Fibroblast of skin of left quadriceps (primary cell): ENCODE results near the gene XYLT2.

Source experiments
- DNase-seq, 2 experiments: peaks; one replicate each; pipeline ENCODE4 v3.0.0-alpha.2; 2013; ENCODE audit warnings: low read depth in 2 of 2

The XYLT2 gene

DNA sequence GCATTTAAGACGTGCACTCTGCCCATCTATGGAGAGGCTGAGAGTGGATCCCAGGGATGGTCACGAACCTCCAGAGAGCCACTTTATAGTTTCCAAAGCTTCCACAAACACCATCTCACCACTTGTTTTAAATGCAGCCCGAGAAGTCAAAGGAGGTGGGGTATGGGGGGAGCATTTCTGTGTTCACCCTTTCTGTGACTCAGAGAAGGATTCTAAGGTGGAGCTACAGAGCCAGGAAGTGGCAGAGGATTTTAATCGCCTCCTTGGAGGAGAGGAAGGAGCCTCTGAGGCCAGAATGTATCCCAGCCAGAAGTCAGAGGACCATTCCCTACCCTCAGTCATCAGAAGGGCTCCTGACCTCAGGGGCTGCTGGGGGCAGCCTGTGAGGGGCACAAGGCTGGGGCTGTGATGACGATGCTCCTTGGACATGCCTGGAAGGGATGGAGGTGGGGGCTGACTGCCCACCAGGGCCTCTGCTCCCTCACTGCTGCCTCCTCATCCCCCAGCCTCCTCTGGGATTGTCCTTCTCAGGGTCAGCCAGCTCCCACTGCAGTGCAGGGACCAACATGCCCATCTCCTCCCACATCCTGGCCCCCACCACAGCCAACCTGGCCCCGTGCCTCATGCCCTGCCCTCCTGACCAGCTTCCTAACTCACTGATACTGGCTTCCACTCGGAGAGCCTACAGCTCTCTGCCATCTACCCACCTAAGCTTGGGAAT lies 2.8 kb downstream of the XYLT2 start:
- no peak for DNase-seq

DNA sequence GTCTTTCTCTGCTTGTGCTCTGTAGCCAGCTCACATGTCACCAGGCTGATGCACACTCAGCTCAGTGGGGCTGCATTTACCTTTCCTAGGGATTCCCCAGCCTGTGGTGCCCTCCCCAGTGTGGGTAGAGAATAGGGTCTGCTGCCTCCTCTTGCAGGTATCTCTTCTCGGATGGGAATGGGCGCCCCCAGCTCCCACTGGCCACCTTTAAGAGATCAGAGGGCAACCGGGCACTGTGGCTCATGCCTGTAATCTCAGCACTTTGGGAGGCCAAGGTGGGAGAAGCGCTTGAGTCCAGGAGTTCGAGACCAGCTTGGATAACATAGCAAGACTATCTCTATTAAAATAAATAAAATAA lies 3.3 kb downstream of the XYLT2 start:
- no peak for DNase-seq

DNA sequence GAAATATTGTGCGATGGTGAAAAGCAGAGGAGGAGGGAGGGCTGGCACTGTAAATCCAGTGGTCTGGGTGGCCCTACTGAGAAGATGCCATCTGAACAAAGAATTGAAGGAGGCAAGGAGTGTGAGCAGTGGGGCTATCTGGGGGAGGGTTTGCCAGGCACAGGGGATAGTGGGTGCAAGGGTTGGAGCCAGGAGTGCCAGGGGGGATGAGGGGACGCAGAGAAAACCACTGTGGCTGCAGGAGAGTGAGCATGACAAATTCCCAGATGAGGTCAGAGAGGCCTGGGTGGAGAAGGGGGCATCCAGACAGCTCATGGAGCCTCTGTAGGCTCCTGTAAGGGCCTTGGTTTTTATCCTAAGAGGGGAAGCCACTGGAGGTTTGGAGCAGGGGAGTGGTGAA lies 4.8 kb downstream of the XYLT2 start:
- DNase-seq: no peak

DNA sequence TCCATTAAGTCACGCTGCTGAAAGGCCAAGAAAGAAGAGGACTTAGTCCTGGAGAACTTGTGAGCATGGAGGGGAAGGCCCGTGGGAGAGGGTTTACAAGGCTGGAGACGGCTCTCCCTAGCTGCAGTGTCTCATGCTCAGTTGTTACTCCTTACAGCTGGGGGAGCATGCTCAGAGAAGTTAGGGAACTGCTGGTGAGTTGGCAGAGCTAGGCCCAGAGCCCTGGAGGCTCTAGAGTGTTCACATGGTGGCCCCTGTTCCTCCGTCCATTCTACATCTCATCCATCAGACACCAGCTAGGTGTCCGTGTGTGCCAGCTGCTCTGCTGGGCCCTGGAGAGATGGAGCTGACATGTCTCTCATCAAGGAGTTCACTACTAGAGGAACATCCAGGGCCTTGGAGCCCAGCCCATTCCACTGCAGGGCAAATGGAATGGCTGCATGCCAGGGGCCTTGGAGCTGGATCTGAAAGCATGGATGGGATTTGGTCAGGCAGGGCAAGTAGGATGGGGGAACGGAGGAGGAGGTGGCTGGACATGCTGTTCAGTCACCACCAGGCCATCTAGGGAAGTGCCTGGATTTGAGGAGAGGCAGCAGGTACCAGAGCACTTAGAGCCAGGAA lies 6.3 kb downstream of the XYLT2 start:
- DNase-seq: no peak

DNA sequence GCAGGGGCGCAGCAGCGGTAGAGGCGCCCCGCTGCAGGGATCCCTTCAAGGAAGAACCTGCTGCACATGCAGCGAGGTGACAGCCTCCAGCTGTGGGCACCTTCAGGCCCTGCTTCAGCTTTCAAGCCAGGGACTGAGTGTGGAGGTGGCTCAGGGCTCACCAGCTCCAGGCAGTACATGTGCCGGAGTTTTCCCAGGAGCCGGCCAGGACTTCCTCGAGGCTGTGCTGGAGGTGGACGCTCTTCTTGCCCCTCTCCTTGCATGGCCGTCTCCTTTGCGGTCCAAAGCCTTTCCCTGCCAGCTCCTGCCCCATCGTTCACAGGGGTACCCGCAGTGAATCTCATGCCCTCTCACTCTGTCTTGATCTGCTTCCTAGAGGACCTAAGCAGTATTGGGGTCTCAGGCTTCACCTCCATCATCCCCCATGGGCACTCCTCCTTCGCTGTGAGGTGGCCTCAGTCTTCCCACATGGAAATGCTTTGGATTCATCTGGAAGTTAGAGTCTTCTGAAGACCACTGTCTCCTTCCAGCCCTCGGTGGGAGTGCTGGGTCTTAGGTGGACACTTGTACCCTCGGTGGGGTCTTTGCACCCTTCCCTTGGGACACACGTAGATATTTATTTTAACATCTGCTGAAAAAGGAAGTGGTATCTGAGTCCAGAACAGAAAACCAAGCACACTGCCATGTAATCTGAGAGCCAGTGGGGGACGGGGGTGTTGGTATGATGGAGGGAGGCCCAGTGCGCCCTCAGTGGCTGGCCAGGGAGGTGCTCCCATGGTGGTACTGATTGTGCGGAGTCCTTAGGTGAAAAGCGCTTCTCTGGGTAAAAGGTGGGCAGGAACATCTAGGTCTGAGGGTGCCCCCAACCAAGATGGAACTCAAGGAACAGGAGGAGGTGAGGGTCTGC lies 7.0 kb downstream of the XYLT2 start:
- no peak for DNase-seq

DNA sequence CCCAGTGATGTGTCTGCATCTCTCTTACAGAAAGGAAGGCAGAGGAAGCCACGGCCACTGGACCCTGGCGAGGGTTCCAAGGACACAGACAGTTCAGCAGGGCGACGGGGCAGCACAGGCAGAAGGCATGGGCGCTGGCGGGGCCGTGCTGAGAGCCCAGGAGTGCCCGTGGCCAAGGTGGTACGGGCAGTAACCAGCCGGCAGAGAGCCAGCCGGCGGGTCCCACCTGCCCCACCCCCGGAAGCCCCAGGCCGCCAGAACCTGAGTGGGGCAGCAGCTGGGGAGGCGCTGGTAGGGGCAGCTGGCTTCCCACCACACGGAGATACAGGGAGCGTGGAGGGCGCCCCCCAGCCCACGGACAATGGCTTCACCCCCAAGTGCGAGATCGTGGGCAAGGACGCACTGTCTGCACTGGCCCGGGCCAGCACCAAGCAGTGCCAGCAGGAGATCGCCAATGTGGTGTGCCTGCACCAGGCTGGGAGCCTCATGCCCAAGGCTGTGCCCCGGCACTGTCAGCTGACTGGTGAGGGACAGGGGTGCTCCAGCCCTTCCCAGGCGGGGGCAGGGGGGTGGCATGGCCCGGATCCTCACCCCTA lies 7.8 kb downstream of the XYLT2 start:
- no peak for DNase-seq

DNA sequence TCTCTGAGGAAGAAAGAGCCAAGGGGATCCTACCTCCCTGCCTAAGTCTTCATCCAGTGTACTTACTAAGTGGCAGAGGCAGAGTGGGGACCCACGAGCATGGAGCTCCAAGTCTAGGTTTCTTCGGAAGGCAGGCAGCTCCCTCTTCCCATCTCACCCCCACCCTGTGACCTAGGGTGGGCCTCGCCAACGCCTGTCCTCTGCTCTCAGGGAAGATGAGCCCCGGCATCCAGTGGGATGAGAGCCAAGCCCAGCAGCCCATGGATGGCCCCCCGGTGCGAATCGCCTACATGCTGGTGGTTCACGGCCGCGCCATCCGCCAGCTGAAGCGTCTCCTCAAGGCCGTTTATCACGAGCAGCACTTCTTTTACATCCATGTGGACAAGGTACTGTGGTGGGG lies 8.3 kb downstream of the XYLT2 start:
- no peak for DNase-seq

DNA sequence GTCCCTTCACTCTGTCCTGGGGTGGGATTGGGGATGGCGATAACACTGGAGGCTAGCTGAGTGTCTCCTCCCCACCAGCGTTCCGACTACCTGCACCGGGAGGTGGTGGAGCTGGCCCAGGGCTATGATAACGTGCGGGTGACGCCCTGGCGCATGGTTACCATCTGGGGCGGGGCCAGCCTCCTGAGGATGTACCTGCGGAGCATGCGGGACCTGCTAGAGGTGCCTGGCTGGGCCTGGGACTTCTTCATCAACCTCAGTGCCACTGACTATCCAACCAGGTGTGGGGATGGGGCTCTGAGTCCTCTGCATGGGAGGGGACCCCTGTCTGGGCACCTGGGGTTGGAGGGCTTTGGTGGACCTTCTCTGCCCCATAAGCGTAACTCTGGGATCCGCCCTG lies 8.8 kb downstream of the XYLT2 start:
- no peak for DNase-seq

DNA sequence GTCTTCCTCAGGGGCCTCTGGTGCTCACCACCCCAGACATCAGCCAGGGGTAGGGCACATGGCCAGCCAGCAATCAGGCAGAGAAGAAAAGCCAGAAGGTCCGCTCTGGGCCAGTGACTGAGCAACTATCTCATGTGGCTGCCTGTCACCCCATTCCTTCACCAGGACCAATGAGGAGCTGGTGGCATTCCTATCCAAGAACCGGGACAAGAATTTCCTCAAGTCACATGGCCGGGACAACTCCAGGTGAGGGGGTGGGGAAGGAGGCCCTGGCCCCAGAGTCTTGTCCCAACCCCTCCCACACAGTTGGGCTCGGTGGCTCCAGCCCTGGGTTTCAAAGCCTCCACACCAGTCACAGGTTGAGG lies 9.4 kb downstream of the XYLT2 start:
- DNase-seq: no peak

DNA sequence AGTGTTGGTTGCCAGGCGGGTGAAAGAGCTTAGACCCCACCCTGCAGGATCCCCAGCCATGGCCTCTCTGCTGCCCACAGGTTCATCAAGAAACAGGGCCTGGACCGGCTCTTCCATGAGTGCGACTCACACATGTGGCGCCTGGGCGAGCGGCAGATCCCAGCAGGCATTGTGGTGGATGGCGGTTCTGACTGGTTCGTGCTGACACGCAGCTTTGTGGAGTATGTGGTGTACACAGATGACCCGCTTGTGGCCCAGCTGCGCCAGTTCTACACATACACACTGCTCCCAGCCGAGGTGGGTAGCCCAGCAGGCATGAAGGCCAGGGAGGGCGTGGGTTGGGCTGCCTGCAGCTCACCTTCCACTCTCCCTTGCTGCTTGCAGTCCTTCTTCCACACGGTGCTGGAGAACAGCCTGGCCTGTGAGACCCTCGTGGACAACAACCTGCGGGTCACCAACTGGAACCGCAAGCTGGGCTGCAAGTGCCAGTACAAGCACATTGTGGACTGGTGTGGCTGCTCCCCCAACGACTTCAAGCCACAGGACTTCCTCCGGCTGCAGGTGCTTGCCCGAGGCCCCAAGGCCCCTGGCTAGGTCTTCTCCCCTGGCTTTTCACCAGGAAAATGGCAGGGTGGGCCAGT lies 9.9 kb downstream of the XYLT2 start:
- DNase-seq: no peak

DNA sequence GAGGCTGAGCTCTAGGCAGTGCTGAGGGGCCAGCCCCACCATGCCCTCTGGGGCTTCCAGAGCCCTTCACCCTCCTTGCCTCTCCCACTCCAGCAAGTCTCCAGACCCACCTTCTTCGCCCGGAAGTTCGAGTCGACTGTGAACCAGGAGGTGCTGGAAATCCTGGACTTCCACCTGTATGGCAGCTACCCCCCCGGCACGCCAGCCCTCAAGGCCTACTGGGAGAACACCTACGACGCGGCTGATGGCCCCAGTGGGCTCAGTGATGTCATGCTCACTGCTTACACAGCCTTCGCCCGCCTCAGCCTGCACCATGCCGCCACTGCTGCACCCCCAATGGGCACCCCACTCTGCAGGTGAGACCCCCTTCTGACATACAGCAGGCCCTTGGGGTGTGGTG lies 10.5 kb downstream of the XYLT2 start:
- DNase-seq: no peak

DNA sequence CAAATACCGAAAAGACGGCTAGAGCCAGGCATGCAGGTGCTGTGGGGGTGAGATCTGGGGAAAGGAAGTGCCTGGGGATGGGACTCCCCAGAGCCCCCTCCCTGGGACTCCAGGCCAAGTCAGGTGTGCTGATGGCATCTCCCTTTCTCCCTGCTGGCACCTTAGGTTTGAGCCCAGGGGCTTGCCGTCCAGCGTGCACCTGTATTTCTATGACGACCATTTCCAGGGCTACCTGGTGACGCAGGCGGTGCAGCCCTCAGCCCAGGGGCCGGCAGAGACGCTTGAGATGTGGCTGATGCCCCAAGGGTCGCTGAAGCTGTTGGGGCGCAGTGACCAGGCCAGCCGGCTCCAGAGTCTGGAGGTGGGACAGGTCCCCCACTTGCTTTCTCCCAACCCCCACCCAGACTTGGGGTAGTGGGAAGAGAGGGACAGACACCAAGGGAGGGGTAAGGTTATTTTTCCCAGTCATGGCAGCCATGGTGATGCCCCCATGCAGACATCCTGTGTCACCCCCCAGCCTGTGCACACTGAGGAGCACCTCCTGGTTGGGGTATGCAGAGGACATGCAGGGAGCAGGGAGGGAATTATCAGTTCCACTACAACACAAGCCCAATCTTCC lies 11.1 kb downstream of the XYLT2 start:
- DNase-seq: no peak

DNA sequence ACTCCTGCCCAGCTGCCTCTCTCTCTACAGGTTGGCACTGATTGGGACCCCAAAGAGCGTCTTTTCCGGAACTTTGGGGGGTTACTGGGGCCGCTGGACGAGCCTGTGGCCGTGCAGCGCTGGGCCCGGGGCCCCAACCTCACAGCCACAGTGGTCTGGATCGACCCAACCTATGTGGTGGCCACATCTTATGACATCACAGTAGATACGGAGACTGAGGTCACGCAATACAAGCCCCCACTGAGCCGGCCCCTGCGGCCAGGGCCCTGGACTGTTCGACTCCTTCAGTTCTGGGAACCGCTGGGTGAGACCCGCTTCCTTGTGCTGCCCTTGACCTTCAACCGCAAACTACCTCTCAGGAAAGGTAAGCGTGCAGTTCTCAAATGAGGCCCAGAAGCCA lies 12.3 kb downstream of the XYLT2 start:
- no peak for DNase-seq

DNA sequence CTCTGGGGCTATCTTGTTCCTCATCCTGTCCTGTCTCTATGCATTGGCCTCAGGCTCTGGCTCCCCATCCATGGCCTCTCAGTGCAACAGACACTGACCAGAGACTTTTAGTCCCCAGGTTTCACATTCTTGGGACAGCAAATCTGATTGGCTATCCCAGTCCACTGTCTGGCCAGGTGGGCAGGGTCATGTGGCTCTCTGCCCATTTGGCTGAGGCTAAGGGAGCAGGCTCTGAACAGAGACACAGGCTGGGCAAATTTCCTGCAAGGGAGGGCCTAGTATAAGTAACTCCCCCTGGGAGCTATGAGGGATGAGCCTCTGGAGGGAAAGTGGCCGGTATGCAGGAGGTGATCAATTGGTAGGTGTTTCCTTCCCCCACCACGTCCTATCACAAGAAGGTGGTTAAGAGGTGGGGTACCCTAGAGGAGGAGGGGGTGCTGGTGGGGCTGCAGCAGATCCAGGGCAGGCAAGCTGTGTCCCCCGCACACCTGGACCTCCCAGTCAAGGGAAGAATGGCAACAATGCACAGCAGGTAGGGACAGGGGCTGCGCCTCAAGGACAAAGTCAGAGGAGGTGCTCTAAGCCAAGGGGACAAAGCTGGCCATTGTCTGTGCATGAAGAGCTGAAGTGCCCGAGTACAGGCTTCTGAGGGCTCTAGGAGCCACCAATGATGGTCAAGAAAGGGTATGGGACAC lies 13.2 kb downstream of the XYLT2 start:
- no peak for DNase-seq

DNA sequence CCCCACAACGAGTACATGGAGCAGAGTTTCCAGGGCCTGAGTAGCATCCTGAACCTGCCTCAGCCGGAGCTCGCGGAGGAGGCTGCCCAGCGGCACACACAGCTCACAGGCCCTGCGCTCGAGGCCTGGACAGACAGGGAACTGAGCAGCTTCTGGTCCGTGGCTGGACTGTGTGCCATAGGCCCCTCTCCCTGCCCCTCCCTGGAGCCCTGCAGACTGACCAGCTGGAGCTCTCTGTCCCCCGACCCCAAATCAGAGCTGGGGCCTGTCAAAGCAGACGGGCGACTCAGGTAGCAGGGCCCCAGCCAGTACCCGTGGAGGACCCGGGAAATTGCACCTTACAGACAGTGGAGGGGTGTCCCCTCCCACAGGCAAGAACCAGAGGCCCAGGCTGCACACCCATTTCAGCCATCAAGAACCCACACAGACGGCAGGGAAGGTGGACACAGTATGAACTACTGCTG lies 14.1 kb downstream of the XYLT2 start:
- no peak for DNase-seq

DNA sequence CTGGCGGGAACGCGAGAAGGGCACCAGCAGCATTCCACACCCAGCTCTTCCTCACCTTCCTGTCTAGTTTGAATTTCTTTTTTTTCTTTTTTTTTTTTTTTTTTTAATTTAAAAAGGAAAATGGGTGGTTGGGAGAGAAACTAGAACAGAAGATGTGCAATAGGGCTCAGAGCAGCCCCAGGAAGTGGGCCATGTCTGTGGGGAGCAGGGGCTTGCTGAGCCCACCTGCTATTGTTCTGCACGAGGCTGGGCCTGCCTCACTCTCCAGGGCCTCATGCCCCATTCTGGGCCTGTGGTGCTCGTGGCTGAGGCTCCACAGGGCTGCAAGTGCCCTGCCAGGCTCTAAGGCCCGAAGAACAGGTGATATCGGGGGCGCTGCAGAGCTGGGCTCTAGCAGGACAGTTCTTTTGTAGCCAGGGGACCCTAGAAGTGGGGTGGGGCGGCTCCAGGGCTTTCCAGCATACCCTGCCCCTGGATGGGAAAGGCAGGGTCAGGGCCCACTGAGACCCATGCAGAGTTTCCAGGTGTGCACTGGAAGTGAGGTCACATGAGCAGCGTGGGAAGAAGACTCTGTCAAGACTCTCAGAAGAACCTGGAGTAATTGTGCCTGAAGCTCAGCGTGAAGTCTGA lies 14.7 kb downstream of the XYLT2 start:
- DNase-seq: no peak

DNA sequence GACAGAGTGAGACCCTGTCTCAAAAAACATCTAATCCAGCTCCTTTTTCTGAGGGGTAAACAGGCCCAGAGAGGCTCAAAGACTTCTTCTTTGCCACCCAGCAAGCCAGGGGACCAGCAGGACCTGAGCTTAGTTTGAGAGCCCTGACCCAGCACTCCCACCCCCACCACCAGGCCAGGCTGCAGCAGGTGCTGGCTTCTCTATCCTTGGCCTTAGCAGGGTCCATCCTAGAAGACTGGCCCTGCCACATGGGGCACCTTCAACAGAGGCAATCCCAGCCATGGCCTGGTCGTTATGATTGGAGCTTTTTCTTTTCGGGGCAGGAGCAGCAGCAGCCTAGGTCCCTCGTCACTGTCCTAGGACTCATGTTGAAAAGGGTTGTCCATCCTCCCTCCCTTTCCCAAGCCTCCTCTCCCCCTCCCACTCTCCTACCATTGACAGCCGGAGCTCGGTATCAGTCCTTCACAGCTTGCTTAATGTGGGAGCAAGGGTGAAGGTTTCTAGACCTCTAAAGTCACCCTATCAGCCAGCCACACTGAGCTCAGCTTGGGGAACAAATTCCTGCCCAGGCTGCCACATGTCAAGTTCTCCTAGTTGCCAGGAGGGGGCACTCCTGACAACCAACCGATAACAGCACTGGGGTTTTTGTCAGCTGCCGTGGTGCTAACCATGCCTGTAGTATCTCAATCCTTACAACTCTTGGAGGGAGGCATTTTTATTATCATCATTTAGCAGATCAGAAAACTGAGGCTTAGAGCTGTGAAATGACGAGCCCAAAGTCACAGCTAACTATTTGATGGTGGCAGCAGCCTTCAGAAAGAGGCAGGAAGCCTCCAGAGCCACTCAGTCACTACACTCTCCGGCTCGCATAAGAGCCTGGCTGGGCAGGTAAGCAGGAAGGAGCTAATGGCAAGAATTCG lies 15.9 kb downstream of the XYLT2 start:
- DNase-seq: no peak

DNA sequence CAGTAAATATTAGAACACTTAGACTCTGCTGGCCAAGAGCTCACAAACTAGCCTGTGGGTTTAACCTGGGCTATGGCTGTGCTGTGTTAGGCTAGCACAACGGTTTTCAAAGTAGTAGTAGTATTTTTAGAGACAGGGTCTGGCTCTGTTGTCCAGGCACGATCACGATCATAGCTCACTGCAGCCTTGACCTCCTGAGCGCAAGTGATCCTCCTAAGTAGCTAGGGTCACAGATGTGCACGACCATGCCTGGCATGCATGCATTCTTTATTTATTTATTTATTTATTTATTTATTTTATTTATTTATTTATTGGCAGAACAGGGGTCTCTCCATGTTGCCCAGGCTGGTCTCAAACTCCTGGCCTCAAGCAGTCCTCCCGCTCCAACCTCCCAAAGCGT lies 16.7 kb downstream of the XYLT2 start:
- DNase-seq: no peak
